Erythroblast (primary cell): ENCODE results near the gene JAG1.

ENCODE experiments used
- GATA1 ChIP-seq: IDR thresholded peaks from 2 replicates; pipeline ENCODE4 v1.6.1; 2011; ENCODE audit warnings: low read depth, mild to moderate bottlenecking, control low read depth, low read length, moderate library complexity
- POLR2A ChIP-seq: IDR thresholded peaks from 2 replicates; pipeline ENCODE4 v1.6.1; 2011; ENCODE audit warnings: mild to moderate bottlenecking, low read length

GRCh38 chr20:10670501-10671220 is 3.1 kb downstream of the JAG1 start:
- TF ChIP-seq POLR2A (no peak), GATA1 (no peak)
